HepG2 (cell line): ENCODE data around the gene B4GALT7. TPM values are rescaled to one million over a fixed set of nuclear protein-coding genes. Genes with fewer than 3 reads are reported as not detected.
A peak's percentile ranks its signal among the peaks of the same experiment; 100 is the strongest.

Source experiments
- ATAC-seq: fragments of 200-7000 bp; cut with Tn5 transposase; 3 replicates; pipeline ENCODE4 v1.9.1; 2020; ENCODE audit warnings: mild to moderate bottlenecking, moderate library complexity
- BruUV-seq: library from RNA; stranded (reverse); fragments of 400-500 nt; replicated peaks from 2 replicates; lab custom pipeline; 2021; lab: Mats Ljungman, UMichigan
- CTCF ChIA-PET: fragments of 300-600 bp; formaldehyde crosslinking; extraction: SDS; loops from one replicate; lab custom pipeline; 2021; ENCODE audit warnings: low total read pairs, inconsistent platforms, low intra/inter-chr PET ratio; lab: Yijun Ruan, JAX
- POLR2A ChIA-PET: fragments of 350-600 bp; sonication (Branson Sonifier 250); formaldehyde crosslinking; loops from one replicate; lab custom pipeline; 2020; ENCODE audit warnings: antibody characterized with exemption, inconsistent platforms; lab: Yijun Ruan, JAX
- DNase-seq: peaks from one replicate; pipeline ENCODE4 v3.0.0-alpha.2; 2015; ENCODE audit warnings: low spot score
- FAIRE-seq: peaks from 3 replicates; lab custom pipeline; 2011; peaks lifted over from hg19 to GRCh38; lab: Jason Lieb, UNC
- H2AFZ ChIP-seq: one replicate; pipeline ENCODE4 v1.6.1; 2011; ENCODE audit warnings: low read length, inconsistent platforms
- H3K27ac ChIP-seq: fragments of 300-600 bp; 3 replicates; pipeline ENCODE4 v1.8.0; 2011; ENCODE audit warnings: mixed run types, mild to moderate bottlenecking, mixed read lengths, low read length, inconsistent platforms; ENCODE audit not compliant: insufficient read depth; ENCODE audit errors: extremely low read length
- H3K27me3 ChIP-seq, 2 experiments: fragments of 200-600 bp in 1 of 2; 2 replicates in 1 of 2; 3 replicates in 1 of 2; pipeline versions ENCODE4 v1.6.0 to v1.8.0; 2011; ENCODE audit warnings: low read length in 2 of 2, mild to moderate bottlenecking in 2 of 2, moderate library complexity in 2 of 2, inconsistent platforms in 1 of 2; ENCODE audit not compliant: insufficient read depth in 2 of 2, control insufficient read depth in 1 of 2
- H3K36me3 ChIP-seq, 2 experiments: fragments of 200-600 bp in 1 of 2; replicated peaks in 1 of 2; 2 replicates in 1 of 2; 3 replicates in 1 of 2; pipeline versions ENCODE4 v1.5.1 to v1.8.0; 2011; ENCODE audit warnings: low read length in 2 of 2, inconsistent platforms in 1 of 2; ENCODE audit not compliant: insufficient read depth in 2 of 2, control insufficient read depth in 1 of 2
- H3K4me1 ChIP-seq: 2 replicates; pipeline ENCODE4 v1.5.1; 2012; ENCODE audit warnings: low read length, inconsistent platforms; ENCODE audit not compliant: insufficient read depth
- H3K4me2 ChIP-seq: 2 replicates; pipeline ENCODE4 v1.6.0; 2011; ENCODE audit warnings: low read depth, low read length, inconsistent platforms
- H3K4me3 ChIP-seq, 3 experiments: fragments of 200-600 bp in 1 of 3; sonication (generic), shearing (Covaris generic) in 1 of 3; replicated peaks in 1 of 3; 2 replicates each; pipeline ENCODE4 v1.5.1; 2011 to 2016; ENCODE audit warnings: low read length in 3 of 3, inconsistent platforms in 2 of 3, low read depth in 2 of 3, mild to moderate bottlenecking in 2 of 3, control low read depth in 1 of 3, mixed read lengths in 1 of 3; ENCODE audit not compliant: insufficient read depth in 1 of 3
- H3K79me2 ChIP-seq: one replicate; pipeline ENCODE4 v1.6.1; 2011; ENCODE audit warnings: low read length, inconsistent platforms; ENCODE audit not compliant: insufficient read depth
- H3K9ac ChIP-seq: 2 replicates; pipeline ENCODE4 v1.6.0; 2011; ENCODE audit warnings: mild to moderate bottlenecking, low read depth, low read length, inconsistent platforms; ENCODE audit not compliant: insufficient read depth
- H3K9me3 ChIP-seq: 2 replicates; pipeline ENCODE4 v1.5.1; 2012; ENCODE audit warnings: mild to moderate bottlenecking, low read length
- H4K20me1 ChIP-seq: 2 replicates; pipeline ENCODE4 v1.6.0; 2011; ENCODE audit warnings: inconsistent platforms, mild to moderate bottlenecking, low read length, moderate library complexity; ENCODE audit not compliant: insufficient read depth
- FOXP1 ChIP-seq, 2 experiments: fragments of 450-650 bp in 1 of 2; IDR thresholded peaks; 2 replicates each; pipeline ENCODE4 v1.6.1; 2017 to 2018; ENCODE audit warnings: antibody characterized with exemption in 1 of 2
- MYC ChIP-seq: sonication (generic); formaldehyde crosslinking; IDR thresholded peaks from 2 replicates; pipeline ENCODE4 v1.9.0; 2021; ENCODE audit warnings: missing genetic modification reagents, borderline replicate concordance
- POLR2G ChIP-seq: fragments of 200-400 bp; formaldehyde crosslinking; IDR thresholded peaks from 2 replicates; pipeline ENCODE4 v1.6.1; 2018; ENCODE audit warnings: mild to moderate bottlenecking, low read depth, low read length, moderate library complexity
- ZFP36 ChIP-seq: fragments of 150-350 bp; IDR thresholded peaks from 2 replicates; pipeline ENCODE4 v1.6.1; 2018; ENCODE audit warnings: borderline replicate concordance, low read length, low read depth; ENCODE audit not compliant: partially characterized antibody
- ZNF282 ChIP-seq: fragments of 450-650 bp; IDR thresholded peaks from 2 replicates; pipeline ENCODE4 v1.6.1; 2018; ENCODE audit not compliant: partially characterized antibody
- WGBS: methylation state at CpG from one replicate; pipeline ENCODE4 v1.1.6; 2017; ENCODE audit warnings: low lambda C conversion rate; 5-methylcytosine and 5-hydroxymethylcytosine counted together
- in situ Hi-C: cut with HindIII; loops from 2 replicates; pipeline ENCODE4 v1.10.0; 2017; ENCODE audit warnings: low pct_unique_long_range_greater_than_20kb; ENCODE audit not compliant: extremely low pct_ligation_motif_present
- intact Hi-C: fragments of 100-400 bp; cut with micrococcal nuclease; formaldehyde crosslinking; loops from one replicate; pipeline ENCODE4 v1.10.0; 2022; ENCODE audit not compliant: unreplicated experiment
- polyA plus RNA-seq, 8 experiments: library from polyadenylated mRNA; depleted of rRNA in 3 of 8; stranded (reverse) in 7 of 8; unstranded in 1 of 8; fragments of >200 nt; fragmentation: Illumina TruSeq in 4 of 8; extraction: Trizol in 4 of 8; gene quantifications; 2 replicates each; pipeline versions ENCODE4 v1.2.1 to v1.2.3, GENCODE V29; 2011 to 2016; ENCODE audit warnings: low read depth in 4 of 8, missing spikeins in 1 of 8, mixed read lengths in 1 of 8; ENCODE audit not compliant: insufficient read depth in 1 of 8
- total RNA-seq, 5 experiments: library from RNA; depleted of rRNA; stranded (reverse); fragments of >200 nt; fragmentation: Illumina TruSeq; extraction: Trizol; gene quantifications; 2 replicates each; pipeline ENCODE4 v1.2.3, GENCODE V29; 2016; ENCODE audit warnings: low read depth in 1 of 5
- TF ChIP-seq, protein P1 (sequence below): sonication (generic); formaldehyde crosslinking; IDR thresholded peaks from 2 replicates; pipeline ENCODE4 v1.4.0; 2020; ENCODE audit warnings: mild to moderate bottlenecking, missing genetic modification reagents

Gene B4GALT7
- total and polyA plus RNA-seq, 2 of the 13 experiments (the other 11 are each of a cell fraction or from before 2014, with no cell fraction given), result 16.4 to 20.5 TPM

DNA sequence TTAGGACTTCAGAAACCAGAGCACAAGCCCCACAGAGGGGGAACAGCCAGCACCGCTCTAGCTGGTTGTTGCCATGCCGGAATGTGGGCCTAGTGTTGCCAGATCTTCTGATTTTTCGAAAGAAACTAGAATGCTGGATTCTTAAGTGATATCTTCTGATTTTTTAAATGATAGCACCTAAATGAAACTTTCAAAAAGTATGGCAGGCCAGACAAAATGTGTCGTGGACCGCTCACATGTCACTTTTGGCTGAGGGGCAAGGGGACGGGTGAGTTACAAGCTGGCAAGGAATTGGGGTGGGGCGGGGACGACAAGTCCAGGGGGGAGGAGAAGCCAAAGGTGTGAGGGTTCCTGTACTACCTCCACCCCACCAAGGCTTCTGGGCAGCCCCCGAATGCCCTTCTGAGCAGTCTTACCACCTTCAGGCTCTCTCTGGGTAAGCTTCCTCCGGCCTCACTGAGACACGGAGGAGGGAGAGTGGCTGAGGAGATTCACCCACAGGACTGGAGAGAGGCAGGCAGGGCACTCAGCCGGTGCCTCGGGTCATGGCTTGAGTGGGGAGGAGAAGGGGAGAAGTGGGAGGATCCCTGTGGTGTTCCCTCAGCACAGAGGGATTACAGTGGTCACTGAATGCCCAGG, 10.3 kb downstream of the B4GALT7 start:
- Histone ChIP-seq H3K4me2 (no peak overlapping the region), H3K4me3 (no peak overlapping the region), H3K27ac (no peak overlapping the region), H2AFZ (no peak overlapping the region), H3K9ac (no peak overlapping the region), H3K4me1 (peaks cover 9% of the 10 kb centered on the region), H3K36me3 (no peaks in the 10 kb centered on the region), H4K20me1 (no peaks in the 10 kb centered on the region), H3K27me3 (no peaks in the 10 kb centered on the region; a peak in 1 of 5 replicates), H3K9me3 (no peaks in the 10 kb centered on the region), H3K79me2 (no peaks in the 10 kb centered on the region)
- 83% methylated on average over 12 of the region's 13 CpGs for WGBS
- DNase-seq, result no peak
- intact Hi-C loops (no loop called here), in situ Hi-C loops (loop anchor here (25.0 kb wide), 1 partner anchor 452 kb away; no protein-coding TSS in a partner anchor)
- ATAC-seq, result no peak
- TF ChIP-seq, protein P1, sequence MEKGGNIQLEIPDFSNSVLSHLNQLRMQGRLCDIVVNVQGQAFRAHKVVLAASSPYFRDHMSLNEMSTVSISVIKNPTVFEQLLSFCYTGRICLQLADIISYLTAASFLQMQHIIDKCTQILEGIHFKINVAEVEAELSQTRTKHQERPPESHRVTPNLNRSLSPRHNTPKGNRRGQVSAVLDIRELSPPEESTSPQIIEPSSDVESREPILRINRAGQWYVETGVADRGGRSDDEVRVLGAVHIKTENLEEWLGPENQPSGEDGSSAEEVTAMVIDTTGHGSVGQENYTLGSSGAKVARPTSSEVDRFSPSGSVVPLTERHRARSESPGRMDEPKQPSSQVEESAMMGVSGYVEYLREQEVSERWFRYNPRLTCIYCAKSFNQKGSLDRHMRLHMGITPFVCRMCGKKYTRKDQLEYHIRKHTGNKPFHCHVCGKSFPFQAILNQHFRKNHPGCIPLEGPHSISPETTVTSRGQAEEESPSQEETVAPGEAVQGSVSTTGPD, result no peak
- TF ChIP-seq MYC (CRISPR knock-in tag) (no peak), ZNF282 (no peak), FOXP1 (IDR thresholded peaks at IDR 0.05) (no peak), FOXP1 (CRISPR knock-in tag; IDR thresholded peaks at IDR 0.05) (no peak), POLR2G (0 out of 2 replicates have a peak, but pooled peaks have one; percentile 10), ZFP36 (no peak)
- CTCF ChIA-PET, result no interaction called here
- BruUV-seq, result no TSS peak
- FAIRE-seq, result no peak
- POLR2A ChIA-PET, result interaction anchor here (1.9 kb wide), 1 partner anchor 10 kb away, joined by 6 read pairs; the partner anchor contains the start of gene B4GALT7
